ENCODE results near the gene RARG.

Gene RARG

DNA sequence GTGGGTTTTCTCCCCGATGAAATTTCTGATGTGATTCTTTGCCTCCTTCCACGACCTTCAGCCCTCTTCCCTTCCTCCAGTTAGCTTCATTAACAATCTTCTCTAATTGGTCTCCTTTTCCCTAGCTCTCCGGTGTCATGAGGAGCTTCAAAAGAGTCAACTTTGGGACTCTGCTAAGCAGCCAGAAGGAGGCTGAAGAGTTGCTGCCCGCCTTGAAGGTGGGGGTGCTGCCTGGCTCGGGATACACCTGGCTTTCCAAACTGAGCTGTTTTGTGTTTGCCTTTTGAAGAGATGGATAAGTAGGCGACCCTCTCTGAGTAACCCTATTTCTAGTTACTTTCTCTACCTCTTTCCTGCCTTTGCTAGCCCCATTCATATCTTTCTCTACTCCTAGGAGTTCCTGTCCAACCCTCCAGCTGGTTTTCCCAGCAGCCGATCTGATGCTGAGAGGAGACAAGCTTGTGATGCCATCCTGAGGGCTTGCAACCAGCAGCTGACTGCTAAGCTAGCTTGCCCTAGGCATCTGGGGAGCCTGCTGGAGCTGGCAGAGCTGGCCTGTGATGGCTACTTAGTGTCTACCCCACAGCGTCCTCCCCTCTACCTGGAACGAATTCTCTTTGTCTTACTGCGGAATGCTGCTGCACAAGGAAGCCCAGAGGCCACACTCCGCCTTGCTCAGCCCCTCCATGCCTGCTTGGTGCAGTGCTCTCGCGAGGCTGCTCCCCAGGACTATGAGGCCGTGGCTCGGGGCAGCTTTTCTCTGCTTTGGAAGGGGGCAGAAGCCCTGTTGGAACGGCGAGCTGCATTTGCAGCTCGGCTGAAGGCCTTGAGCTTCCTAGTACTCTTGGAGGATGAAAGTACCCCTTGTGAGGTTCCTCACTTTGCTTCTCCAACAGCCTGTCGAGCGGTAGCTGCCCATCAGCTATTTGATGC is 36.9 kb upstream of the RARG start:
- TF ChIP-seq EP300 (IDR thresholded peaks at IDR 0.05; ENCODE audit: borderline replicate concordance) (no peak), CEBPB (IDR thresholded peaks at IDR 0.05) (no peak), FOXM1 (IDR thresholded peaks at IDR 0.05; ENCODE audit: borderline replicate concordance, low read depth) (no peak), CREB1 (IDR thresholded peaks at IDR 0.05; ENCODE audit: low read depth) (no peak), TAF1 (IDR thresholded peaks at IDR 0.05; ENCODE audit: low read depth) (no peak), YY1 (IDR thresholded peaks at IDR 0.05; ENCODE audit: low read depth) (no peak)
- TF ChIP-seq, protein P1, sequence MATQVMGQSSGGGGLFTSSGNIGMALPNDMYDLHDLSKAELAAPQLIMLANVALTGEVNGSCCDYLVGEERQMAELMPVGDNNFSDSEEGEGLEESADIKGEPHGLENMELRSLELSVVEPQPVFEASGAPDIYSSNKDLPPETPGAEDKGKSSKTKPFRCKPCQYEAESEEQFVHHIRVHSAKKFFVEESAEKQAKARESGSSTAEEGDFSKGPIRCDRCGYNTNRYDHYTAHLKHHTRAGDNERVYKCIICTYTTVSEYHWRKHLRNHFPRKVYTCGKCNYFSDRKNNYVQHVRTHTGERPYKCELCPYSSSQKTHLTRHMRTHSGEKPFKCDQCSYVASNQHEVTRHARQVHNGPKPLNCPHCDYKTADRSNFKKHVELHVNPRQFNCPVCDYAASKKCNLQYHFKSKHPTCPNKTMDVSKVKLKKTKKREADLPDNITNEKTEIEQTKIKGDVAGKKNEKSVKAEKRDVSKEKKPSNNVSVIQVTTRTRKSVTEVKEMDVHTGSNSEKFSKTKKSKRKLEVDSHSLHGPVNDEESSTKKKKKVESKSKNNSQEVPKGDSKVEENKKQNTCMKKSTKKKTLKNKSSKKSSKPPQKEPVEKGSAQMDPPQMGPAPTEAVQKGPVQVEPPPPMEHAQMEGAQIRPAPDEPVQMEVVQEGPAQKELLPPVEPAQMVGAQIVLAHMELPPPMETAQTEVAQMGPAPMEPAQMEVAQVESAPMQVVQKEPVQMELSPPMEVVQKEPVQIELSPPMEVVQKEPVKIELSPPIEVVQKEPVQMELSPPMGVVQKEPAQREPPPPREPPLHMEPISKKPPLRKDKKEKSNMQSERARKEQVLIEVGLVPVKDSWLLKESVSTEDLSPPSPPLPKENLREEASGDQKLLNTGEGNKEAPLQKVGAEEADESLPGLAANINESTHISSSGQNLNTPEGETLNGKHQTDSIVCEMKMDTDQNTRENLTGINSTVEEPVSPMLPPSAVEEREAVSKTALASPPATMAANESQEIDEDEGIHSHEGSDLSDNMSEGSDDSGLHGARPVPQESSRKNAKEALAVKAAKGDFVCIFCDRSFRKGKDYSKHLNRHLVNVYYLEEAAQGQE (IDR thresholded peaks at IDR 0.05; ENCODE audit: low read depth): no peak
- TF ChIP-seq, protein P2, sequence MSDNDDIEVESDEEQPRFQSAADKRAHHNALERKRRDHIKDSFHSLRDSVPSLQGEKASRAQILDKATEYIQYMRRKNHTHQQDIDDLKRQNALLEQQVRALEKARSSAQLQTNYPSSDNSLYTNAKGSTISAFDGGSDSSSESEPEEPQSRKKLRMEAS (IDR thresholded peaks at IDR 0.05): no peak

DNA sequence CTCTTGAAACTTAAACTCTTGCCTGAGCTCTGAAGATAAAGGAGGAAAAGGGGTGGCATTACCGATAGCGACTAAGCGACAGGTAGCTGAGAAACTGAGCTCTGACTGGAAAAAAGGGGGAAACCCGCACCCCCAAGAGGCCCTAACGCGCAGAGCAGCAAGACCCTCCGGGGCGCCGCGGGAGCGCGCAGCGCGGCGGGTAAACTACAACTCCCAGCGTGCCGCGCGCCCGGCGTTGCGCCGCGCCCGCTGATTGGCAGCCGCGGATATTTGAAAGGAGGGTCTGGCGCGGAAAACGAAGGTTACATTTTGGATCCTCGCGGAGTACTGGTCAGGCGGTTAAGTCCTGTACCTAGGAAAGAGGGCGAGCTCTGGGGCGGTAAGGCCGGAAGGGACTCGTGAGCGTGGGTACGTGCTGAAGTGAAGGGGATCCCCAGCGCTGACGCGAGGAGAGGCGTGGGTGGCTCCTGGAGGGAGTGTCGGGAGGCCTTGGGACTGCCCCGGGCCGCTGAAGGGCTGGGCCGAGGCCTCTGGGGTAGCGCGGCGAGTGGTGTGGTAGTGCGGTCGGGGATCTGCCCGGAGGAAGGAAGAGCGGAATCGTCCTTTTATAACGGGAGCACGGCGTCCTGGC is 36.1 kb upstream of the RARG start, which contains the start of gene ESPL1:
ESPL1 (plus strand) TSS at position 301 of the 631 bp plus-strand sequence. CDS start 468 bp downstream, outside the sequence.
- TF ChIP-seq CREB1 (IDR thresholded peaks at IDR 0.05; ENCODE audit: low read depth): peak; percentile 64; the same call in 1 of the 2 replicates
- TF ChIP-seq NFIC (IDR thresholded peaks at IDR 0.05): no peak
- peak; percentile 41; the same call in 1 of the 2 replicates for TF ChIP-seq TCF12 (IDR thresholded peaks at IDR 0.05; ENCODE audit: low read depth)
- TF ChIP-seq TEAD4 (IDR thresholded peaks at IDR 0.05): no peak
- TF ChIP-seq EP300 (IDR thresholded peaks at IDR 0.05; ENCODE audit: borderline replicate concordance): no peak
- peak; percentile 97 for TF ChIP-seq ZBTB7A (IDR thresholded peaks at IDR 0.05; ENCODE audit: low read depth)
- peak; percentile 62 for TF ChIP-seq RAD21 (IDR thresholded peaks at IDR 0.05; ENCODE audit: low read depth)
- TF ChIP-seq, protein P3, sequence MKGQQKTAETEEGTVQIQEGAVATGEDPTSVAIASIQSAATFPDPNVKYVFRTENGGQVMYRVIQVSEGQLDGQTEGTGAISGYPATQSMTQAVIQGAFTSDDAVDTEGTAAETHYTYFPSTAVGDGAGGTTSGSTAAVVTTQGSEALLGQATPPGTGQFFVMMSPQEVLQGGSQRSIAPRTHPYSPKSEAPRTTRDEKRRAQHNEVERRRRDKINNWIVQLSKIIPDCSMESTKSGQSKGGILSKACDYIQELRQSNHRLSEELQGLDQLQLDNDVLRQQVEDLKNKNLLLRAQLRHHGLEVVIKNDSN (IDR thresholded peaks at IDR 0.05): 0 out of 2 replicates have a peak, but pooled peaks have one; percentile 36
- TF ChIP-seq YY1 (IDR thresholded peaks at IDR 0.05; ENCODE audit: low read depth): peak; percentile 30; the same call in 1 of the 2 replicates
- TF ChIP-seq CEBPB (IDR thresholded peaks at IDR 0.05): no peak
- TF ChIP-seq, protein P1 (IDR thresholded peaks at IDR 0.05; ENCODE audit: low read depth): no peak
- peak; percentile 99 for TF ChIP-seq EGR1 (IDR thresholded peaks at IDR 0.05)
- peak; percentile 52; the same call in 1 of the 2 replicates for TF ChIP-seq TAF1 (IDR thresholded peaks at IDR 0.05; ENCODE audit: low read depth)
- TF ChIP-seq FOXM1 (IDR thresholded peaks at IDR 0.05; ENCODE audit: borderline replicate concordance, low read depth): peak; percentile 97
- TF ChIP-seq, protein P2 (IDR thresholded peaks at IDR 0.05): peak; percentile 84

DNA sequence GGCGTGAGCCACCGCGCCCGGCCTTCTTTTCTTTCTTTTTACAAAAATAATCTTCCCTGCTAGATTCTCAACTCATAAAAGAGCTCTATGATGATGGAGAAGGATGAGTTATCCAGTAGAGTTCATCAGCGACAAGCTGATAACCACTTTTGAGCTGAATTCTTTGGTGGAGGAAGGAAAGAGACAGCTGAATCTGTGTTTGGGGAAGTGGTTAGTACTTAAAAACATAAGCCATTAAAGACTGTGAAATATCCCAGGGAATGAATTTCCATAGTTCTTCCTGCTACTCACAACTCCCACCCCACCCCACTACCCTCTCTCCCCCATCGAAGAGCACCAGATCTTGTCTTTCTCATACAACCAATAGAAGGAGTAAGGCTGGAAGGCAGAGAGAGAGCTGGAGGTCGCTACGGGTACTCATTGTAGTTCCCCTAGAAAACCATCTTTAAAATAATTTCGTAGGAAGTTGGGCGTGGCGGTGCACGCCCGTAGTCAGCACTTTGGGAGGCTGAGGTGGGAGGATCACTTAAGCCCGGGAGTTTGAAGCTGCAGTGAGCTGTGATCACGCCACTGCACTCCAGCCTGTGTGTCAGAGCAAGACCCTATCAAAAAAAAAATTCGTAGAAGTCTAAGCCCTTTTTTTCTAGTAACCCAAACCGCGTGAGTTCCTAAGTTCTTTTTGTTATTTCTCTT is 35.4 kb upstream of the RARG start:
- TF ChIP-seq TCF12 (IDR thresholded peaks at IDR 0.05; ENCODE audit: low read depth) (no peak), ZBTB7A (IDR thresholded peaks at IDR 0.05; ENCODE audit: low read depth) (no peak), TAF1 (IDR thresholded peaks at IDR 0.05; ENCODE audit: low read depth) (no peak), TEAD4 (IDR thresholded peaks at IDR 0.05) (no peak), EP300 (IDR thresholded peaks at IDR 0.05; ENCODE audit: borderline replicate concordance) (no peak), YY1 (IDR thresholded peaks at IDR 0.05; ENCODE audit: low read depth) (no peak), CEBPB (IDR thresholded peaks at IDR 0.05) (no peak), NFIC (IDR thresholded peaks at IDR 0.05) (no peak)
- TF ChIP-seq, protein P1 (IDR thresholded peaks at IDR 0.05; ENCODE audit: low read depth): no peak
- TF ChIP-seq, protein P3 (IDR thresholded peaks at IDR 0.05): no peak
- TF ChIP-seq, protein P2 (IDR thresholded peaks at IDR 0.05): no peak

Measured in Ishikawa (cell line).